Cerebellar cortex (tissue), 1 donor: ENCODE measurements around the gene RAB1B.
"Not testable (repeated sequence)": the region's sequence is repeated elsewhere in the genome, so short reads cannot be mapped to it uniquely, and the experiment has no call there.

ENCODE experiments used
- DNase-seq: peaks from one replicate; pipeline ENCODE4 v3.0.0-alpha.2; 2015; ENCODE audit warnings: low spot score

RAB1B gene

DNA sequence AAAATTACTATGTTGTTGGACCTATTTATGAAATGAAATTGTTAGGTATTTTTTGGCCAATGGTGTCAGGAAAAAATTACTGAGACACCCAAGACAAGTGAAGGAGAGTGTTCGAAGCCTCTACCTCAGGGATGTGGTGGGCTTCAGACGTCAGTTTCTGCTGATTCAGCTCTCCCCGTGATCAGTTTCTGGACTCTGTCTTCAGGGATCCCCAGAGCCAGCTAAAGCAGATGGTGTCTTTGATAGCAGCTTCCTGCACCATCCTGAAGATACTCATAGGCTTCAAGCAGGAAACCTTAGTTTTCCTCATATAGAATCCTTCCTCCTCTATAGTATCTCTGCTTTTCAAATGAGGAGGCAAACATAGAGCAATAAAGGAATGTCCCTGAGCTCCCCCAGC lies 41.0 kb downstream of the RAB1B start:
- DNase-seq, result no peak

- DNase-seq, result no peak
Measured at GRCh38 chr11:66310324-66310723, 41.9 kb downstream of the RAB1B start.

DNA sequence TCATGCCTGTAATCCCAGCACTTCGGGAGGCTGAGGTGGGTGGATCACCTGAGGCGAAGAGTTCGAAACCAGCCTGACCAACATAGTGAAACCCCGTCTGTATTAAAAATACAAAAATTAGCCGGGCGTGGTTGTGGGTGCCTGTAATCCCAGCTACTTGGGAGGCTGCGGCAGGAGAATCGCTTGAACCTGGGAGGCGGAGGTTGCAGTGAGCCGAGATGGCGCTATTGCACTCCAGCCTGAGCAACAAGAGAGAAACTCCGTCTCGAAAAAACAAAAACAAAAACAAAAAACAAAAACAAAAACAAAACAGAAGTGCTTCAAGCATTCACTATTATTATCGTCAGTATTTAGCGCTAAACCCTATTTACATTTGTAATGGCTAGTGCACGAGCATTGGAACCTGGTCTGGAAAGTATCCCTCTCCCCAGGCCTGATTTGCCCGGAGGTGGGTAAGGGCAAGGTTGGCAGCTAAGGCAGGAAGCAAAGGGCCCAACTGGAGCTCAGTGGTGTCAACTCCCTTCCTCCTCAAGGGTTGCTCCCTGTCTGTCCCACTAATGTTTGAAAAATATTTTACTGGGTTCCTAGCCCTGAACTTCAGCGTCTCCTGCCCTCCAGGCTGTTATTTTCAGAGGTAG lies 42.5 kb downstream of the RAB1B start:
- not testable (repeated sequence) for DNase-seq

- peak; percentile 35 for DNase-seq
Measured at GRCh38 chr11:66311470-66311964, 43.1 kb downstream of the RAB1B start.

GRCh38 chr11:66311965-66312548 lies 43.6 kb downstream of the RAB1B start:
- DNase-seq, result no peak

DNA sequence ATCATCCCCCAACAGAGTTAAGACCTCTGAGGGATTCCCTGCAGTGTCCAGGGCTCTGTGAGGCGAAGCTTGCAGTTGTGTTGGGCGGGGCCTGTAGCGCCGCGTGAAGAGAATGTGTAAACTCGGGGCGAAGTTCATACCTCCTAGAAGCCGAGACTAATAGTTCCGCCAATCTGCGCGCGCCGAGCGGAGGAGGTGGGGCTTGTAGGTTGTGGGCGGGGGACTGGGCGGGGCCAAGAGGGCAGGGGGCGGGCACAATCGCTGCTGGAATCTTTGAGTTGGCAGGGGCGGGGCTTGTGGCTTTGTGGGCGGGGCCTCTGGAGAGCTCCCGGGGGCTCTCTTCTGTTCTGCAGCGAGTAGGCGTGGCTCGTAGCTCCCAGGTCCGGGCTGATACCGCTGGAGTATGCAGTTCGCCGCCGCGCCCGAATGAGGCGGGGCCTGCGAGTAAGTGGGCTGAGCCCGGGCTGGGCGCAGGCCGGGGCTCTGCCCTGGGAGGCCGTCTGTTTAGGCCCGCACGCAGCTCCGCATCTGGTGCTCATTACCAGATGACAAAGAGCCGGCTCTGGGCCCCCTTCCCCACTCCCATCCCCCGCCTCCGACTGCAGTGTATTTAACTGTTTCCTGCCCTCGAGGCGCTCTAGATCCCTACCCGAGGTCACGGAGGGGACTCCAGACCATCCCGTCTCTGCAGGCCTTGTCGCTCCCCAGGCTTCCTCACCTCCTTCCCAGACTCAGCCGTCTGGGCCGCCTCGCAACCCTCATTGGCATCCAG lies 44.3 kb downstream of the RAB1B start:
- DNase-seq, result peak; percentile 94

DNA sequence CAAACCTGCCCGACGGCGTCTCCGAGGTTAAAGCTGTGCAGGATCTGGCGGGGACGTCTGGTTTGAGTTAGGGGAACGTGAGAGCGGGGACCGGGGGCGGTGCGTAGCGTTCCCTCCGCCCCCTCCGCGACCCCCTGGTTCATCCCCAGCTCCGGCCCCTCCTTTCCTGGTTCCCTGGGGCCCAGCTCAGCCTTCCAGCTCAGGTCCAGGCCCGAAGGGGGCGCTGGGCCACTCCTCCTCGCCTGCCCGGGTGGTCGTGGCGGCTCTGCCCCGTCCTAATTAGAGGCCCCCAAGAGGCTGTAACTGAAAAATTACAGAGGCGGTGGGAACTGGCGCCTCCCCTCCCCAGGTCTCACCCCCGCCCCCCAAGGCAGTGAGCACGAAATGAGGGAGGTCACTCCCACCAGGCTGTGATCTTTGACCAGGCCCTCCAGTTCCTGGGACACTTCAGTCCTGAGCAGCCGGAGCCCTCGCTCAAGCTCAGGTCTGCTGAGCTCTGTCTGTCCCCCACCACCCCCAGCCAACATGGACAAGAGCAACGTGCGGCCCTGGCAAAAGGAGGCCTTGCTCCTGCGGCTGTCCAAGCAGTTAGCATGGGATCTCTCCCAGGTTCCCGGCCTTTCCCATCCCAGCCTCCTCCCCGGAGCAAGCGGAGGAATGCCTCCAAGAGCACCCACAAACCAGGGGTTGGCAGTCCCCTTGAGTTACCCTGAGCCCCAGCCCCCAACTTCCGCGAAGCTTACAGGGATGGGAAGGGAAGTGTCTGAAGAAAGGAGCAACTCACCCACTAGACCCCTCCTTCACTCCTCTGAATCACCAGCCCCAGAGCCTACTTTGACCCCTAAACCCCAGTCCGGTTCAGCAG lies 45.1 kb downstream of the RAB1B start:
- no peak for DNase-seq

GRCh38 chr11:66314186-66314501 lies 45.7 kb downstream of the RAB1B start:
- DNase-seq, result no peak

- DNase-seq, result no peak
Measured at GRCh38 chr11:66314561-66315497, 46.4 kb downstream of the RAB1B start.

GRCh38 chr11:66315498-66315885 lies 47.1 kb downstream of the RAB1B start:
- DNase-seq, result no peak

GRCh38 chr11:66315921-66316811 lies 47.7 kb downstream of the RAB1B start:
- DNase-seq, result no peak

DNA sequence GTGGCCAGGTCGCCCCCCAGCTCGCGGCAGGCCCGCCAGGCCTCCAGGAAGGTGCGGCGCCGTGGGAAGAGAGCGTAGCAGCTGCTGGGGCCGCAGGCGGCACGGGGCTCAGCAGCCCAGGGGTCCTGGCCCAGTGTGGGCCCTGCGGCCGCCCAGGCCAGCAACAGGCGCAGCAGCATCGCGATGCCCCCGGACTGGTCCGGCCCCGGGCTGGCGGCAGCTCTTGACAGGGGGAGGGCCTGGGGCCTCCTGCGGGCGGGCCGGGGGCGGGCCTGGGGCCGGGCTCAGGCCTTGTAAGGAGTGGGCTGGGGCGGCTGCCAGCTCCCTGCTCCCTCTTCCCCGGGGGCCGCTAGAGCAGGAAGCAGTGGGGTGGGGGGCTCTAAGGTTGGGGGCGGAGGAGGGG lies 48.4 kb downstream of the RAB1B start, which contains the start of gene CD248:
Gene CD248, minus strand, starts transcription at position 196 of the 403 bp plus-strand sequence. Its CDS starts 17 bp downstream, at position 179.
- DNase-seq, result no peak

- DNase-seq, result no peak
Measured at GRCh38 chr11:66317322-66317722, 48.9 kb downstream of the RAB1B start.

DNA sequence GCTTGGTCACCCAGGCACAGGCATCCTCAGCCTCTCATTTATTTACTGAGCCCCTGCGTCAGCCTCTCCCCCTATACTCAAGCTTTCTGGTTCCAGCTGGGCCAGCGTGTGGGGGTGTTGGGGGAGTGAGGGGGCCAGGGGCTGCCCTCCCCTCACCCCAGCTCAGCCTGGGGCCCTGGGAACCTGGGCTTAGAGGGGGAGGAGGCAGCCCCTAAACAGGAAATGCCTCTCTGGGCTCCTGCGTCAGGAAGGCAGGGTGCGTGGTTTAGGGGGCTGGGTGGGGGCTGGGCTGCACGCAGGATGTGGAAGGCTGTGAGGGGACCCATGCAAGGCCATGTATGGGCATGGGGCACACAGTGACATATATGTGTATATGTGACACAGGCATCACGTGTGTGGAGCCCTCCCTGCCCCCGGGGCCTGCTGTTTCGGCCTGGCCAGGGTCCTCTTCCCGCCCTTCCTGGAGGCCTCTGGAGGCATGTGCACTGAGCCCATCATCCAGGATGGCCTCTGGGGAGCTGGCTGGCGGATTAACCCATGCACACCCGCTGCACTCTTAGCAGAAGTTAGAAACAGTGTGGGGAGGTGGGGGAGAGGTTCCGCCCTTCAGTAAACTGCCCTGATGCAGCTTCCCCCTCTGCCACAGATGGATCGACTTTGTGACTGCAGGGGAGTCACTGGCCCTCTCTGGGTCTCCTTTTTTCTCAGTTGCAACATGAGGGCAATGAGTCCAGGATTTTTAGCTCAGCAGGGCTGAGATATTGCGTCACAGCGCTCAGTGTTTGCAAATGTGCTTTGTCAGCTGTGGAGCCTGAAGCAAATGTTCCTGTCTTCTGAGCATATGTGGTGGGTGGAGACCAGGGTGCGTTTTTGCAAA lies 49.5 kb downstream of the RAB1B start:
- no peak for DNase-seq

DNA sequence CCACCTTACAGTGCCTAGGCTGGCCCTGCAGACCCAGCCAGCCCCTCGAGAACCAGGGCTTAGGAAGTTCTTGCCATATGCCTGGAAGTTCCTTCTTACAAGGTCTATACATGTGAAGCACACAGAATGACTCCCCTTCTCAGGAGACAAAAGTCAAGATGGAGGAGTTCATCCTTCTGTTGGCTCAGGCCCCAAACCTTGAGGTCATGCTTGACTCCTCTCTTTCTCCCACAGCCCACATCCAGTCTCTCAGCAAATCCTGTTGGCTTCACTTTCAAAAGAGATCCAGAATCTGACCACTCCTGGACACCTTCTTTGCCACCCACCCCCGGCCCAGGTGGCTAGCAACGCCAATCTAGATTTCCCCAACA lies 50.1 kb downstream of the RAB1B start:
- DNase-seq, result no peak

DNA sequence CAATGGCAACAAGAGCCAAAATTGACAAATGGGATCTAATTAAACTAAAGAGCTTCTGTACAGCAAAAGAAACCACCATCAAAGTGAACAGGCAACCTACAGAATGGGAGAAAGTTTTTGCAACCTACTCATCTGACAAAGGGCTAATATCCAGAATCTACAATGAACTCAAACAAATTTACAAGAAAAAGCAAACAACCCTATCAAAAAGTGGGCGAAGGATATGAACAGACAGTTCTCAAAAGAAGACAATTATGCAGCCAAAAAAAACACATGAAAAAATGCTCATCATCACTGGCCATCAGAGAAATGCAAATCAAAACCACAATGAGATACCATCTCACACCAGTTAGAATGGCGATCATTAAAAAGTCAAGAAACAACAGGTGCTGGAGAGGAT lies 51.9 kb downstream of the RAB1B start:
- not testable (repeated sequence) for DNase-seq

DNA sequence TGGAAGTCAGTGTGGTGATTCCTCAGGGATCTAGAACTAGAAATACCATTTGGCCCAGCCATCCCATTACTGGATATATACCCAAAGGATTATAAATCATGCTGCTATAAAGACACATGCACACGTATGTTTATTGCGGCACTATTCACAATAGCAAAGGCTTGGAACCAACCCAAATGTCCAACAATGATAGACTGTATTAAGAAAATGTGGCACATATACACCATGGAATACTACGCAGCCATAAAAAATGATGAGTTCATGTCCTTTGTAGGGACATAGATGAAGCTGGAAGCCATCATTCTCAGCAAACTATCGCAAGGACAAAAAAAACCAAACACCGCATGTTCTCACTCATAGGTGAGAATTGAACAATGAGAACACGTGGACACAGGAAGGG lies 52.3 kb downstream of the RAB1B start:
- not testable (repeated sequence) for DNase-seq

DNA sequence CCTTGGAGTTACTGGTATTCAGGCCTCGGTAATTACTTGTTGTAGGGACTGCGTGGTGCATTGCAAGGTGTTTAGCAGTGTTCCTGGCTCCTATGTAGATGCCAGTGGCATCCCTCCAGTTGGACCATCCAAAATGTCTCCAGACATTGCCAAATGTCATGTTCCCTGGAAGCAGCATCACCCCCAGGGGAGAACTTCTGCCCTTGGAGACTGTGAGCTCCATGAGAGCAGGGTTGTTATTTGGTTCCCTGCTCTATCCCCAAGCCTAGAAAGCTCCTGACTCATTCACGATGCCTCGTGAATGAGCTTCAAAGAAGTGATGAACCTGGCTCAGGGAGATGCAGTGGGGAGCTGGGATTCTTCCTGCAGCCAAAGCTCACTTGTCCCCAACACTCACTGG lies 53.2 kb downstream of the RAB1B start:
- DNase-seq, result no peak
